SJSA1 (cell line): Measurements from ENCODE around the gene KBTBD4. TPM values are rescaled to one million over a fixed set of nuclear protein-coding genes. Genes with fewer than 3 reads are reported as not detected.
A peak's percentile ranks its signal among the peaks of the same experiment; 100 is the strongest.
"Not testable (repeated sequence)": the region's sequence is repeated elsewhere in the genome, so short reads cannot be mapped to it uniquely, and the experiment has no call there.

Source experiments
- DNase-seq, 2 experiments: peaks; one replicate each; pipeline ENCODE4 v3.0.0-alpha.2; 2015 to 2020; ENCODE audit warnings: low spot score in 2 of 2, low read depth in 1 of 2
- H3K27ac ChIP-seq: fragments of 250-450 bp; sonication (Bioruptor Pico); 2 replicates; pipeline ENCODE4 v1.5.1; 2020; ENCODE audit warnings: mild to moderate bottlenecking, moderate library complexity
- H3K27me3 ChIP-seq: fragments of 250-450 bp; sonication (Bioruptor Pico); replicated peaks from 2 replicates; pipeline ENCODE4 v1.5.1; 2020; ENCODE audit warnings: mild to moderate bottlenecking, moderate library complexity
- H3K36me3 ChIP-seq: fragments of 250-450 bp; sonication (Bioruptor Pico); 2 replicates; pipeline ENCODE4 v1.5.1; 2020; ENCODE audit warnings: mild to moderate bottlenecking
- H3K4me1 ChIP-seq: fragments of 250-450 bp; sonication (Bioruptor Pico); replicated peaks from 2 replicates; pipeline ENCODE4 v1.6.1; 2021; ENCODE audit warnings: mild to moderate bottlenecking
- H3K4me3 ChIP-seq: fragments of 250-450 bp; sonication (Bioruptor Pico); 2 replicates; pipeline ENCODE4 v1.5.1; 2020; ENCODE audit warnings: mild to moderate bottlenecking
- H3K9me3 ChIP-seq: fragments of 250-450 bp; sonication (Bioruptor Pico); replicated peaks from 2 replicates; pipeline ENCODE4 v1.5.1; 2020; ENCODE audit warnings: mild to moderate bottlenecking
- total RNA-seq: library from RNA; depleted of rRNA; stranded (reverse); fragments of >200 nt; shearing (Covaris generic); gene quantifications from 2 replicates; pipeline ENCODE4 v1.2.3, GENCODE V29; 2014

KBTBD4 gene
- total RNA-seq, 1 experiment from 2014 or later, result 22.9 TPM

DNA sequence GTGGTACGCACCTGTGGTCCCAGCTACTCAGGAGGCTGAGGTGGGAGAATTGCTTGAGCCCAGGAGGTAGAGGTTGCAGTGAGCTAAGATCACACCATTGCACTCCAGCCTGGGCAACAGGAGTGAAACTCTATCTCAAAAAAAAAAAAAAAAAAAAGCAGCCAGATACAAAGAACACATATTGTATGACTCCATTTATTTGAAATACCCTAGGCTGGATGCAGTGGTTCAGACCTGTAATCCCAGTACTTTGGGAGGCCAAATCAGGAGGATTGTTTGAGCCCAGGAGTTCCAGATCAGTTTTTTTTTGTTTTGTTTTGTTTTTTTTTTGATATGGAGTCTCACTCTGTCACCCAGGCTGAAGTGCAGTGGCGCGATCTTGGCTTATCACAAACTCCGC, 16.4 kb downstream of the KBTBD4 start:
- H3K27me3 ChIP-seq, H3K4me3 ChIP-seq, H3K27ac ChIP-seq, DNase-seq, H3K9me3 ChIP-seq: not testable (repeated sequence)
- Histone ChIP-seq H3K4me1 (peaks cover 16% of the 10 kb centered on the region), H3K36me3 (peaks cover 16% of the 10 kb centered on the region)

- no peak overlapping the region for H3K4me3 ChIP-seq
- no peak overlapping the region for H3K27ac ChIP-seq
- H3K36me3 ChIP-seq, result peaks cover 4% of the 10 kb centered on the region
- H3K27me3 ChIP-seq, result no peaks in the 10 kb centered on the region
- no peaks in the 10 kb centered on the region for H3K9me3 ChIP-seq
- H3K4me1 ChIP-seq, result peaks cover 6% of the 10 kb centered on the region
- no peak for DNase-seq
Observed at GRCh38 chr11:47560426-47560825, 18.3 kb downstream of the KBTBD4 start.

DNA sequence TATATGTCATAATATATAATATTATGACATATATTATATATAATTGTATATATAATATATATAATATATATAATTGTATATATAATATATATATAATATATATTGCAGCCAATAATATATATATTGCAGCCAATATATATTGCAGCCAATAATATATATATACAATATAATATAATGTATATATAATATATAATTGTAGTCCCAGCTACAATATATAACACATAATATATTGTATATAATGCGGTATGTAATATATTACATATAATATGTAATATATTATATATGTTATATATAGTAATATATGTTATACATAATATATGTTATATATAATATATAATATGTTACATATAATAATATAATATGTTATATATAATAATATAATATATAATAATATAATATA, 20.1 kb downstream of the KBTBD4 start:
- Histone ChIP-seq H3K27me3 (no peaks in the 10 kb centered on the region), H3K4me3 (no peak overlapping the region), H3K27ac (no peak overlapping the region), H3K36me3 (no peaks in the 10 kb centered on the region), H3K4me1 (no peaks in the 10 kb centered on the region), H3K9me3 (no peaks in the 10 kb centered on the region)
- DNase-seq, result no peak

- H3K4me3 ChIP-seq, H3K4me1 ChIP-seq, DNase-seq, H3K9me3 ChIP-seq, H3K27ac ChIP-seq, H3K27me3 ChIP-seq, H3K36me3 ChIP-seq: not testable (repeated sequence)
Observed at GRCh38 chr11:47557004-47557403, 21.8 kb downstream of the KBTBD4 start.

DNA sequence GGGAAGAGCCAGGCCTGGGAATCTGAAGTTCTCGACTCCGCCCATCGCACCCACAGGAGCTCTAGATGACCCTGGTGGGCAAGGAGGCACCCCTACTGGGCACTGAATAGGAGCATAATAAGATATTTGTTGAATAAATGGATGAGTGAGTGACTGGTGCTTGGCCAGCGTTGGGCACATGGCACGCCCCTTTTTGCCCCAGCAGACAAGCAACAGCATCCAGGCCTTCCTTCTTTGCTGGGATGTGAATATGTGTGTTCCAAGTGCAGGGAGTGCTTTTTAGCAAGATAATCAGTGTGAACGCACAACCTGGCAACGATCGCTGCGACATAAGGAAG, 25.4 kb downstream of the KBTBD4 start:
- no peaks in the 10 kb centered on the region for H3K9me3 ChIP-seq
- peak overlapping the region; percentile 68 for H3K4me3 ChIP-seq
- peaks cover 37% of the 10 kb centered on the region for H3K36me3 ChIP-seq
- no peaks in the 10 kb centered on the region for H3K27me3 ChIP-seq
- DNase-seq, result no peak
- H3K27ac ChIP-seq, result no peak overlapping the region
- peaks cover 10% of the 10 kb centered on the region for H3K4me1 ChIP-seq

DNA sequence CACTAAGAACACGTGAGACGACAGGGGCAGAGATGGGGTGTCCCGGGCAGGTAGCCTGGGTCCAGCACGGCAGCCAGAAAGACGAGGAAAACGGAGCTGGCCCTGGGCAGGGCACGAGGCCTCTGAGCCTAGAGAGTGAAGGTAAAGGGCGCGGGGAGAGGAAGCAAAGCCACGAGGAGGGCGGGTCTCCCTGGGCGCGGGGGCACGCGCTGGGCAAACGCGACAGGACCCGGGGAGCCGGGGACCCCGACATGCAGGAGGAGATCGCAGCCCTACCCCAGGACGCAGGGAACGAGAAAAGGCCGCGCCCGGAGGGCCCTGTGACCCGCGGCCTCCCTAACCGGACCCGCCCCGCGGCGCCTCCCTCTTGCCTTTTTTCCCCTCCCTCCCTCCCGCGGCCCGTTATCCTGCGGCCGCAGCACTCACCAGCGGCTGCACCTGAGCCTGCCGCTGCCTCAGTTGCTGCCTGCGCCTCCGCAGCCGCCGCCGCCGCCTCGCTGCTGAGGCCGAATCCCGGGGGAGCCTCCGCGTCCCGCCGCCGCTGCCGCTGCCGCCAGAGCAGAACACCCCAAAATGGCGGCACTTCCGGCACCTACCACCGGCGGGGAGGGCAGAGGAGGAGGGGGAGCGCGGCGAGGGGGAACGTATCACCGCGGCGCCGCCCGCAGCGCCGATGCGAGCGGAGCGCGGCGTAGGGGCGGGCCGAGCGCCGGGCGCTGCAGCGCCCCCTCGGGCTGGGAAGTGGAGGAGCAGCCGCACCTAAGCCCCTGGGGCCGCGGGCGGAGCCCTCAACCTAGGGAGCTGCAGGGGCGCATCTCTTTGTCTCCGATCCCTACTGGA, 26.0 kb downstream of the KBTBD4 start, which contains the start of gene CELF1:
TSS of gene CELF1 (minus strand) at position 567 of the 840 bp plus-strand sequence. CDS start 53,609 bp downstream, outside the sequence.
- Histone ChIP-seq H3K27me3 (no peaks in the 10 kb centered on the region), H3K9me3 (no peaks in the 10 kb centered on the region), H3K4me1 (peaks cover 10% of the 10 kb centered on the region), H3K36me3 (peaks cover 38% of the 10 kb centered on the region), H3K4me3 (peak within 1 kb of the TSS; percentile 68), H3K27ac (peak within 1 kb of the TSS; percentile 52)
- DNase-seq, result peak; percentile 89 to 91

DNA sequence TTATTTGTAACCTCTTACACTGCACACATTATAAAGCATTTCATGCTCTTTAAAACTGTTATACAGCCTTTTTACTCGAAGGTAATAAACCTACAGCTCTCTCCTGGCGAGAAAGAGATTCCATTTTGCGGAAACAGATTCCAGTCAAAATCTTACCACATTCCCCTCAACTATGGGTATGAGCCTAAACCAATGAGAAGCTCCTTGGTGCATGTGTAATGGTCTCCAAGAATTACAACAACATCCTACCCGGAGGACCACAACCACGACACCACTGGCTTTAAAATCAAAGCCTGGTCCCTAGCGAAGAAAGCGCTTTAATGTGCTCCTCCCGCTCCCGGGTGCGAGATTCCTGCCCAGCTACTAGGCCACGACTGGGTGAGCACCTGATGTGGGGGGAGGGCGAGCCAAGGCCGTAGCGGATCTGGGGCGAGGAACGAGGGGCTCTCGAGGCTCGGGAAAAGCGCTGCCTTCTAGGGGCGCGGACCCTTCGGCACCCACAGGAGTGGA, 26.7 kb downstream of the KBTBD4 start:
- Histone ChIP-seq H3K36me3 (peaks cover 39% of the 10 kb centered on the region), H3K27ac (peak overlapping the region; percentile 52), H3K4me3 (peak overlapping the region; percentile 68), H3K9me3 (no peaks in the 10 kb centered on the region), H3K4me1 (peaks cover 10% of the 10 kb centered on the region), H3K27me3 (no peaks in the 10 kb centered on the region)
- DNase-seq, result peak in 1 of 2 experiments; percentile 45

DNA sequence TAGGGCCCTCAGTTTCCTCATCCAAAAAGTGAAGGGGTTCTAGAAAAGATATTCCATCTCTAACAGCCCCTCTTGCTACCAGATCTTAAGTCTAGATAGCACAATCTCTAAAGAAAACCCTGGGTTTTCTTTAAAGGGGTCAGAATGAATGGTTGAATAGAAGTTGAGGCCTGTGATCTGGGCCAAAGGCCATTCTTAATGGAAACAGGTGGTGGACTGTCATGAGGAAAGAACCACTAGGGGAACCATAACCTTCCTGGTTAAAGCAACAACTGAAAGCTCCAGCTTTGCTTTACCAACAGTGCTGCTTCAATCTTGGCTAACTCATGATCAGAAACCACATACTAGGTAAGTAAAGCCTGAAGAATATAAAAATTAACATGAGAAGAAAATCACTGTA, 27.7 kb downstream of the KBTBD4 start:
- no peaks in the 10 kb centered on the region for H3K9me3 ChIP-seq
- H3K36me3 ChIP-seq, result peaks cover 39% of the 10 kb centered on the region
- no peak for DNase-seq
- peaks cover 10% of the 10 kb centered on the region for H3K4me1 ChIP-seq
- no peak overlapping the region for H3K27ac ChIP-seq
- H3K4me3 ChIP-seq, result peak overlapping the region; percentile 68; the same call in 1 of the 2 replicates
- H3K27me3 ChIP-seq, result no peaks in the 10 kb centered on the region

DNA sequence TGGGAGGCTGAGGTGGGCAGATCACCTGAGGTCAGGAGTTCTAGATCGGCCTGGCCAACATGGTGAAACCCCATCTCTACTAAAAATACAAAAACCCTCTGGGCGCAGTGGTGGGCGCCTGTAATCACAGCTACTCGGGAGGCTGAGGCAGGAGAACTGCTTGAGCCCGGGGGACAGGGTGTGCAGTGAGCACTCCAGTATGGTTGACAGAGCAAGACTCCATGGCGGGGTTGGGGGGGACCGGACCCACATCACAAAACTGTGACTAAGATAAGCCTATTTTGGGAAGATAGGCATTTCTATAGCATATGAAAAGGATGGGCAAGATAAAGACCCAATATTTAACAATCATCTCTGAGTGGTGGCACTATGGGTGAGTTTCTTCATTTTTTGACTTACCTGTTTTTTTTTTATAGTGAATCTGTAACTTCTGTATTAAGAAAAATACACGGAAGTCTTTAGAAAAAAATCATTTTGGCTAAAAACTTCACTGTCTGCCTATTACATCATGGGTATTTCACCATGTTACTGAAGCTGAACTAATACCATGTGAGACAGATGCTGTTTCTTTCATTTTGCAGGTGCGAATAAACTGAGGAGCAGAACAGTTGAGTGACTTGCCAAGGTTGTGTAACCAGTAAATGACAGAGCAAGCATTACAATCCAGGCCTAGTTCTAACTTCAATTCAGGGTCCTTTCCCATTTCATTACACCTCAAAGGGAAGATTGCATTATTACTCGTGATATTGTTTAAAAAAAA, 28.3 kb downstream of the KBTBD4 start:
- peaks cover 40% of the 10 kb centered on the region for H3K36me3 ChIP-seq
- H3K4me1 ChIP-seq, result peaks cover 10% of the 10 kb centered on the region
- no peak overlapping the region for H3K4me3 ChIP-seq
- H3K9me3 ChIP-seq, result no peaks in the 10 kb centered on the region
- no peak overlapping the region for H3K27ac ChIP-seq
- H3K27me3 ChIP-seq, result no peaks in the 10 kb centered on the region
- DNase-seq, result no peak

- not testable (repeated sequence) for DNase-seq, H3K9me3 ChIP-seq, H3K27ac ChIP-seq, H3K27me3 ChIP-seq, H3K4me1 ChIP-seq, H3K4me3 ChIP-seq
- H3K36me3 ChIP-seq, result peaks cover 36% of the 10 kb centered on the region
Observed at GRCh38 chr11:47546274-47546673, 32.5 kb downstream of the KBTBD4 start.

- no peaks in the 10 kb centered on the region for H3K9me3 ChIP-seq
- no peak overlapping the region for H3K27ac ChIP-seq
- H3K4me3 ChIP-seq, result no peak overlapping the region
- H3K4me1 ChIP-seq, result peaks cover 13% of the 10 kb centered on the region
- no peaks in the 10 kb centered on the region for H3K27me3 ChIP-seq
- no peak for DNase-seq
- peaks cover 28% of the 10 kb centered on the region for H3K36me3 ChIP-seq
Observed at GRCh38 chr11:47545298-47545697, 33.5 kb downstream of the KBTBD4 start.

DNA sequence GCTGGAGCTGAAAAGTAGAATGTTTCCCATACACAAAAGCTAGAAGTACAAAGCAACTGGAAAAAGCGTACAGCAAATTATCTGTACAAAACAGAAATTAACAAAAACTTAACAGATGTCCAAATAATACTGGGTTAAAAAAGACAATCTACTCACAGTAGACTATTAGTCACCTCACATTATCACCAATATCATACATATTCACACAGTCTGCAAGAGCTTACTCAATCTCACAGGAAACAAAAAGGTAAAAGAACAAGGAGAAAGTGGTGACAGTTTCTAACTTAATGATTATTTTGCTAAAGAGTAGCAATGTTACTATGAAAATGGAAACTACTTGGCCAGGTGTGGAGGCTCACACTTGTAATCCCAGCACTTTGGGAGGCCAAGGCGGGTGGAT, 37.7 kb downstream of the KBTBD4 start:
- Histone ChIP-seq H3K4me1 (peaks cover 37% of the 10 kb centered on the region), H3K27ac (0 out of 2 replicates have a peak overlapping the region, but pooled peaks have one; percentile 16), H3K27me3 (no peaks in the 10 kb centered on the region), H3K36me3 (peaks cover 19% of the 10 kb centered on the region), H3K4me3 (no peak overlapping the region), H3K9me3 (no peaks in the 10 kb centered on the region)
- DNase-seq, result no peak

DNA sequence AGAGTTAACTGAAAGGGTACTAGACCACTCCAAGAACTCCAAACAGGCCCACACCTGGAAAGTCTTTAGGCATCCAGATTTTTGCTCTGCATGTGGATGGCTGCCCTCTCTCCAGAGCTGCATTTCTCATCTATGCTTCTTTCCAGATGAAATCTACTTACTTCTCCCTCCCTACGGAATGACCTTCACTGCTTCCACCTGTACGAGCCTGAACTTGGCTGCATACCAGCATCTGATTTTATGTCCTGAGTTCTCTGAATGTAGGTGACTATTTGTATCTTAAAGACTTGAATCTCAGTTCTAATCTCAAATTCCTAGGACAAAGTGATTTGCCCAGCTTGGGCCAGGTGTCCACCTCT, 39.1 kb downstream of the KBTBD4 start:
- Histone ChIP-seq H3K36me3 (peaks cover 23% of the 10 kb centered on the region), H3K27ac (peak overlapping the region; percentile 17), H3K4me1 (peaks cover 37% of the 10 kb centered on the region), H3K9me3 (no peaks in the 10 kb centered on the region), H3K27me3 (no peaks in the 10 kb centered on the region), H3K4me3 (no peak overlapping the region)
- DNase-seq, result no peak
